Stimulated activated CD8-positive, alpha-beta memory T cell treated with anti-CD3 and anti-CD28 coated beads, Interleukin-15, amount 100 ng/mL, for 48 hours (primary cell): Measurements from ENCODE around the gene COG1.

Source experiments
- DNase-seq, 2 donors: peaks; one replicate each; pipeline ENCODE4 v3.0.0-alpha.2; 2020; ENCODE audit warnings: low read depth in 2 of 2

Gene COG1

GRCh38 chr17:73228748-73229236, 35.9 kb downstream of the COG1 start:
- DNase-seq = no peak

GRCh38 chr17:73230088-73230487, 37.2 kb downstream of the COG1 start:
- DNase-seq = no peak

GRCh38 chr17:73231395-73231794, 38.5 kb downstream of the COG1 start:
- no peak for DNase-seq

- DNase-seq = peak; percentile 94 to 95
Measured at GRCh38 chr17:73231841-73232586, 39.2 kb downstream of the COG1 start.

- peak in 1 of 2 donors; percentile 8 for DNase-seq
Measured at GRCh38 chr17:73232587-73233373, 39.9 kb downstream of the COG1 start.

DNA sequence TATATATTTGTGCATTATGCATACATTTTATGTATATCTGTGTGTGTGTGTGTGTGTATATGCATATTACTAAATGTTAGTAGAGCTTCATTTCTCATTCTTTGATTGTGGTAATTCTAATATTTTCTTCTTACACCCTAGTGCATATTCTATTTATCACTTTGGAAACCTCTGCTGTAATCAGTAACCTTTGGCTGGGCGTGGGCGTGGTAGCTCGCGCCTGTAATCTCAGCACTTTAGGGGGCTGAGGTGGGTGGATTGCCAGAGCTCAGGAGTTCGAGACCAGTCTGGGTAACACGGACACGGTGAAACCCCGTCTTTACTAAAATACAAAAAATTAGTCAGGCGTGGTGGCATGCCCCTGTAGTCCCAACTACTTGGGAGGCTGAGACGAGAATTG, 41.9 kb downstream of the COG1 start:
- DNase-seq = no peak

- no peak for DNase-seq
Measured at GRCh38 chr17:73237714-73238113, 44.9 kb downstream of the COG1 start.

- DNase-seq = no peak
Measured at GRCh38 chr17:73240561-73240960, 47.7 kb downstream of the COG1 start.

DNA sequence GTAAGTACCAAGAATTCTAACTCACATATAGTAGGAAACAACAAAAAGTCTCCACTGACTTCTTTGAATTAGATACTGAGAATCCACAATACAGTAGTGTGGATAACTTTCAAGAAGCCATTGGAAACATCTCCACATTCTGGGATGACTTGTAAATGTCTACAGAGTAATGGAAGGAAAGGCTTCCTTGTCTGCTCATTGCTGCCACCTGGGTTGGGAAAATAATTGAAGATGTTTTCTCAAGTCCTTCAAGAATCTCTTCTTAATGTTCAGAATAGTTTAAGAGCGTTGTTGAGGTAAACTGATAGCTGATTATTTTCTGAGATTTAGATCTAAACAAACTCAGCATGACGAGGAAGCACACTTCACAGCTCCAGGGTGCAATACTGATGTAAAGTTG, 54.9 kb downstream of the COG1 start:
- DNase-seq = no peak

GRCh38 chr17:73248532-73248931, 55.7 kb downstream of the COG1 start:
- no peak for DNase-seq

GRCh38 chr17:73249700-73250099, 56.8 kb downstream of the COG1 start:
- DNase-seq = no peak

GRCh38 chr17:73250851-73251640, 58.2 kb downstream of the COG1 start:
- no peak for DNase-seq

DNA sequence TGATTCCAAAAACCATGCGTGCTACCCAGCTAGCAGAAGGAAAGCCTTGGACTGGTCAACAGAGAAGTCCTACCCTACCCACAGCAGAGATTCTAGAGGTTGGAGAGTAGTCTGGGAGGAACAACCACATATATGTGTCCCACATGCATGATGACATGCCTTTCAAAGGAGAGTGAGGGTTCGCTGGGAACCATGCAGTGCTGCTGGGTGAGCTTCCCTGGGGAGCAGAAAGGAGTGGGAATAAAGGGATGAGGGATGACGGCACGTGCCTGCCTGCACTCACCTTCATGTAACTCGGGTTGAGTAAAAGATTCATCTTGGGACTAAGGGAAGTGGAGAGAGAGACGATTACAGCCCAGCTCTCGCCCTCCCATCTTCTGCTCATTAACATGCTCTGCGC, 59.0 kb downstream of the COG1 start:
- no peak for DNase-seq

DNA sequence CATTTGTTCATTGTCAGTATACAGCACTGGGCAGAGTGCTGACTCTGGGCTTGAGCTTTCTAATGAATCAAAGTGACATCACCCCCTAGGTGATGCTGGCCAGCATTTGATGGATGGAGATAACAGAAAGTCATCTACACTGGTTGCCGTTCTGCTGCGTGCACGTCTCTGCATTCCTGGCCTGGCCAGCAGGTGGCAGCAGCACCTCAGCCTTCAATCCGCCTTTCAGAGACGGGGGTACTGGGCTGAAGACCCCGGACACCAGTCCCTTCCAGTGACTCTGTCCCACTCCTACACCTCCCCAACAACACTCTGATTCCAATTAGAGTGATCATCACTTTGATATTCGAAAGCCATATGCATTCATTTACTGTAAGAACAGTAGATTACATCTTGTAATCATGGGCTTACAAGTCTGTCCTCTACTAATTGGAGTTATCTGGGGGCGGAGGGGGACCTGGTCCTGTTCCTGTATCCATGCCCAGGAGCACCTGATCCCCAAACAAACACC, 62.9 kb downstream of the COG1 start:
- DNase-seq = peak in 1 of 2 donors; percentile 10

DNA sequence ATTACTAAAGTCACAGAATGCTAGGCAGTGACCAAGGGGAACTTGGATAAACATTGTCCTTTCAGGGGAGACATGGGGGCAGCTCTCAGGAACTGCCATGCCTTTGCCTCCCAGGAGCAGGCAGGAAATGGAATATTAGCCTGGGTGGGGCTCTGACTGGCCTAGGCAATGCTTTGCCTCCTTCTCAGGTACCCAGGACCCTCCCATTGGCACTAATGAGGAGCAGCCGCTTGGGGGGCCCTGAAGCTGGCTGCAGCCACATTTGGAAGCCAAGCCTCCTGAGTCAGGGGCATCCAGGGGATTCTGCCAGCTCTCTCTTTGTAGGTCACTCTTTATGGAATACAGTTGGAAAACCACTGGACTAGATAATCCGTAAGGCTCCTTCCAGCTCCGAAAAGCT, 63.4 kb downstream of the COG1 start:
- DNase-seq = no peak

DNA sequence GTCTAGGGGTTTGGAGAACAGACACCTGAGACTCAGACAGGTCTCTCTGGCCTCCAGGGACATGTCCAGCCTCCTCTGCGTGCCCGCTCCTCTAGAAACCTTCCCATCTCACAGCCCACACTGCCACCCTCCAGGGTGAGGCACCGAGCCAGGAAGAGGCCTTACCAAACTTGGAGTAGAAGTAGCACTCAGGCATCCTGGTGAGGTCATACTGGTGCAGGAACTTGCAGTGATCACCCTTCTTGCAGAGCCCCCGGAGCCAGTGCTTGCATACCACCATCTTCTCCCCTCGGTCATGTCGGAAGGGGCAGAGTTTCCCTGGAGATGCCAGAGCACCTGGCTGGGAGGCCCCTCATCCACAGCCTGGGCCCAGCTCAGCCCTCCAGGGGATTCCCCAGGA, 64.7 kb downstream of the COG1 start:
- no peak for DNase-seq
